HTR-8/SVneo (cell line): ENCODE results near the gene CHRDL2.

Experiments used
- DNase-seq: peaks from one replicate; pipeline ENCODE4 v3.0.0; 2011; ENCODE audit warnings: low spot score, mixed read lengths; ENCODE audit not compliant: insufficient read length
- FAIRE-seq: peaks from 2 replicates; lab custom pipeline; 2011; peaks lifted over from hg19 to GRCh38; lab: Jason Lieb, UNC

CHRDL2 gene

GRCh38 chr11:74689666-74690065 is 41.6 kb downstream of the CHRDL2 start:
- no peak for DNase-seq
- no peak for FAIRE-seq

GRCh38 chr11:74687237-74688023 is 43.8 kb downstream of the CHRDL2 start:
- DNase-seq (no peak), FAIRE-seq (peak; percentile 77)

- FAIRE-seq = no peak
- DNase-seq = no peak
Observed at GRCh38 chr11:74686792-74687191, 44.4 kb downstream of the CHRDL2 start.

- no peak for FAIRE-seq
Observed at GRCh38 chr11:74685905-74686304, 45.3 kb downstream of the CHRDL2 start.

GRCh38 chr11:74685338-74685737 is 45.9 kb downstream of the CHRDL2 start:
- DNase-seq (no peak), FAIRE-seq (no peak)

More at GRCh38 chr11:74685905-74686304, 45.3 kb downstream of the CHRDL2 start:
- DNase-seq = no peak

- DNase-seq (no peak), FAIRE-seq (no peak)
Observed at GRCh38 chr11:74684661-74685060, 46.6 kb downstream of the CHRDL2 start.

GRCh38 chr11:74683941-74684481 is 47.2 kb downstream of the CHRDL2 start:
- DNase-seq (no peak), FAIRE-seq (no peak)

GRCh38 chr11:74683279-74683871 is 47.9 kb downstream of the CHRDL2 start:
- DNase-seq (no peak), FAIRE-seq (no peak)

GRCh38 chr11:74682731-74683278 is 48.4 kb downstream of the CHRDL2 start:
- FAIRE-seq (no peak), DNase-seq (no peak)

GRCh38 chr11:74681686-74682651 is 49.3 kb downstream of the CHRDL2 start:
- DNase-seq (no peak), FAIRE-seq (peak; percentile 59)

- no peak for FAIRE-seq
- no peak for DNase-seq
Observed at GRCh38 chr11:74680703-74681531, 50.3 kb downstream of the CHRDL2 start.

GRCh38 chr11:74680035-74680671 is 51.1 kb downstream of the CHRDL2 start:
- no peak for FAIRE-seq

GRCh38 chr11:74679513-74679865 is 51.7 kb downstream of the CHRDL2 start:
- DNase-seq = no peak
- FAIRE-seq = no peak

More at GRCh38 chr11:74680035-74680671, 51.1 kb downstream of the CHRDL2 start:
- DNase-seq = no peak

- FAIRE-seq = peak; percentile 9
Observed at GRCh38 chr11:74678591-74679512, 52.4 kb downstream of the CHRDL2 start.

GRCh38 chr11:74678041-74678440 is 53.2 kb downstream of the CHRDL2 start:
- no peak for DNase-seq
- no peak for FAIRE-seq

More at GRCh38 chr11:74678591-74679512, 52.4 kb downstream of the CHRDL2 start:
- no peak for DNase-seq

GRCh38 chr11:74677131-74677530 is 54.1 kb downstream of the CHRDL2 start:
- no peak for FAIRE-seq
- DNase-seq = no peak

GRCh38 chr11:74676596-74676995 is 54.6 kb downstream of the CHRDL2 start:
- DNase-seq (no peak), FAIRE-seq (no peak)

- DNase-seq (no peak), FAIRE-seq (no peak)
Observed at GRCh38 chr11:74675761-74676160, 55.5 kb downstream of the CHRDL2 start.
